ENCODE results near the gene CAV3.
"Not testable (repeated sequence)": the region's sequence is repeated elsewhere in the genome, so short reads cannot be mapped to it uniquely, and the experiment has no call there.

The CAV3 gene

DNA sequence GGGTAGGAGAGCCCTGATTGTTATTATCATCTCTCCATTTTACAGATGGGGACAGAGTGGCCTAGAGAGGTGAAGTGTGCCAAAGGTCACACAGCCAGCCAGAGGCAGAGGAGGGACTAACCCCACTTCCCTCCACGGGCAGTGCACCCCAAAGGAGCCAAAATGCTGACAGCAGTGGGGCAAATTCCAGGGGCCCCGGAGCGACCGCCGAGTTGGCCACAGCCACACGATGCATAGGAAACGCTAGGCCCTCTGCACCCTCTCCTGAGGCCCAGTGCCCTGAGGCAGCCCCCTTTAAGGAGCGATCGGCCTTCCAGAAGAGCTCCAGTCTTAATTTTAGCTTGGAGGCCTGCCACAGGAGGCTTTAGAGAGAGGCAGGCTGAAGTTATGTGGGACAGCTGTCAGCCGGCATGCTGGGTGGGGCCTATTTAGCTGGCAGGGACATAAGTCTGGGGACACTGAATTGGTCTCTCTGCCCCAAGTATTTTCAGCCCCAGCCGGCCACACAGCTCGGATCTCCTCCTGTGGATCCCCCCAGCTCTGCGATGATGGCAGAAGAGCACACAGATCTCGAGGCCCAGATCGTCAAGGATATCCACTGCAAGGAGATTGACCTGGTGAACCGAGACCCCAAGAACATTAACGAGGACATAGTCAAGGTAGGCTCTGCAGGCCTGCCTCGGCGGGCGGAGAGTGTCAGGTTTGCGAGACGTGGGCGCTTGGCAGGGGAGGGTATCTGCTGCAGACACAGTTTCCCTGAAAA, at the start of gene CAV3:
CAV3 (plus strand) TSS at position 471 of the 763 bp plus-strand sequence; CDS start at position 546, 75 bp downstream.
- DNase-seq (ENCODE audit: low spot score), result no peak

GRCh38 chr3:8684992-8685391, 48.6 kb upstream of the CAV3 start:
- not testable (repeated sequence) for DNase-seq (ENCODE audit: low spot score)

DNA sequence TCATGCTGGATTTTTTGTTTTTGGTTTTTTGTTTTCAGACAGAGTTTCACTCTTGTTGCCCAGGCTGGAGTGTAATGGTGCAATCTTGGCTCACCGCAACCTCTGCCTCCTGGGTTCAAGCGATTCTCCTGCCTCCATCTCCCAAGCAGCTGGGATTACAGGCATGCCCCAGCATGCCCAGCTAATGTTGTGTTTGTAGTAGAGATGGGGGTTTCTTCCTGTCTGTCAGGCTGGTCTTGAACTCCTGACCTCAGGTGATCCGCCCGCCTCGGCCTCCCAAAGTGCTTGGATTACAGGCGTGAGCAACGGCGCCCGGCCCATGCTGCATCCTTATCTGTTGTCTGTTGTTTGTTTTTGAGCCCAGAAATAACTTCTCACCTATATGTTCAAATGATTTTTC, 42.3 kb upstream of the CAV3 start:
- DNase-seq (ENCODE audit: low spot score), result not testable (repeated sequence)

DNA sequence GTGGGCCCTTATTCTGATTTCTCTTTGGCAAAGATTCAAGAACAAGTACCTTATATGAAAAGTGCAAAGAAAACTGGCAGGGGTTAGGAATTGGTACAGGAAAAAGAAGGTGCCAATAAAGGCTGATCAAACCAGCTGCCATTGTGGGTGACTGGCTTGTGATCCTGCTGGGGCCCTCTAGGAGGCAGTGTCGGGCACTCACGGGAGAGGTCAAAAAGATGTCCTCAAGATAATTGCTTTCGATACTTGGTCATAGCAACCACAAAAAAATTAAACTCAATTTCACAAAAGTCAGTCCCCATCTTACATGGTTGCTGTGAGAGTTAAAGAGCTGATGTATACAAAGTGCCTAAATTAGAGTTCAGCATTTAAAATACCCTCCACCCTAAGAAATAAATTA, 31.0 kb upstream of the CAV3 start:
- DNase-seq (ENCODE audit: low spot score), result no peak

DNA sequence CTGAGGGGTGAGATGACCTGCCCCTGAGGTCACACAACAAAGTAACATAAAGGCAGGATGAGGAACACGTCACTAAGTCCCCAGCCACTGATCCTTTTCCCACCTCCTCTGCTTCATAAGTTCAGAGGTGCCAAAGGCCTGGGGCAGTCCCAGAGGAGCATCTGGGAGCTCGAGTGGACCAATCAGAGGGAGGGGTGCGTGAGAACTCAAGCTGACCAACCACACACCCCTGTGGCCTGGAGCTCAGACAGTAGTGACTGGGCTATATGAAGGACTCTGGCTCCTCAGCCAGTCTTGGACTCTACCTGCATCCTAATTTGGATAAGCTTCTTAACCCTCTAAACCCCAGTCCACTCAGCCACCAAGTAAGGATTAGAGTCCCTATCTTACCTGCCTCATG, 28.0 kb upstream of the CAV3 start:
- no peak for DNase-seq (ENCODE audit: low spot score)

DNA sequence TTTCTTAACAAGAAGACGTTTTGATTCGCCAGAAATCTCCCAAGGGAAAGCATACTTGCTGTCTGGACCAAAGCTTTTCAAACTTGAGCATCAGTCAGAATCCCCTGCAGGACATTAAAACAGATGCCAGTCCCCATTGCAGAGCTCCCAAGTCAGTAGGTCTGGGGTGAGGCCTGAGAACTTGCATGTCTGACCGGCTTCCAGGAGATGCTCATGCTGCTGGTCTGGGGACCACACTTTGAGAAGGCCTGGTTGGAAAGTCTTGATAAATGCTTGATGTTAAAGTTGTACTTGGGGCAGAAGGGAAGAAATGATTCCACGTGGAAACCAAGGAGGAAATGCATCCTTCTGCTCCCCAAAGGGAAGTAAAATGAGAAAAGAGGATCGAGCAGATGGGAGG, 24.3 kb upstream of the CAV3 start:
- no peak for DNase-seq (ENCODE audit: low spot score)

- no peak for DNase-seq (ENCODE audit: low spot score)
Measured at GRCh38 chr3:8709801-8710507, 23.6 kb upstream of the CAV3 start.

DNA sequence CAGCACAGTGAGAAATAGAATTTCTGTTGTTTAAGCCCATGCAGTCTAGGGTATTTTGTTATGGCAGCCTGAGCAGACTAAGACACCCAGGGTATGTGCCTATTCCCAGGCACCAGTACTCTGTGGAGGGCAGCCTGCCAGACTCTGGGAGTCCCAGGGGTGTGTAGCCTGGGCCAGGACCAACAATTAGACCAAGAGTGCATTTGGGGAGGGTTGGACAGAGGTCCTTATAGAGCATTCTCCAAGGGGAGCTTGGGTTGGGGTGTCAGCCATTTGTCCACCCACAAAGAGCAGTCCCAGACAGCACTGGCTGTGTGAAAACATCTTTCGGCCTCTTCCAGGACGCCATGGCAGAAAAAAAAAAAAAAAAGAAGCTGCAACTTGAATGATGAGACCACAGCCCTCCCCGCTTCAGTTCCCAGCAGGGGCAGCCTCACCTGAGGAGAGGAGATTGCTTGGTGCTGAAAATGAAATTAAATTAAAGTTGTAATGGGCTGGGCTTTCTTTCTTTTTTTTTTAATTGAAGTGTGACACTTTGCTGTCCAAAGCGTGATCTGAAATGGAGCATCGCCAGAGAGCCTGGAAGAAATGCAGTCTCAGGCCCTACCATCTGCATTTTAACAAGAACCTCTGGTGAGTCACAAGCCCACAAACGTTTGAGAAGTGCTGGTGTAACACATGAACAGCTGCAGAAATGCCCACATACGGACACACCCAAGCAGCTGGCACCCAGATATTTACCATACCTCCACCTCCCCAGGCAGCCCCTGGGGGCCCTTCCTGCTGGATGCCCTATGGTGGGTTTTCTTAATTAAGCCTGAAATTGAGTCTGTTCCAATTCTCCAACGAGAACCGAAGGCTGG, 21.3 kb upstream of the CAV3 start:
- no peak for DNase-seq (ENCODE audit: low spot score)

- no peak for DNase-seq (ENCODE audit: low spot score)
Measured at GRCh38 chr3:8712908-8713255, 20.7 kb upstream of the CAV3 start.

- DNase-seq (ENCODE audit: low spot score), result no peak
Measured at GRCh38 chr3:8713901-8714759, 19.5 kb upstream of the CAV3 start.

DNA sequence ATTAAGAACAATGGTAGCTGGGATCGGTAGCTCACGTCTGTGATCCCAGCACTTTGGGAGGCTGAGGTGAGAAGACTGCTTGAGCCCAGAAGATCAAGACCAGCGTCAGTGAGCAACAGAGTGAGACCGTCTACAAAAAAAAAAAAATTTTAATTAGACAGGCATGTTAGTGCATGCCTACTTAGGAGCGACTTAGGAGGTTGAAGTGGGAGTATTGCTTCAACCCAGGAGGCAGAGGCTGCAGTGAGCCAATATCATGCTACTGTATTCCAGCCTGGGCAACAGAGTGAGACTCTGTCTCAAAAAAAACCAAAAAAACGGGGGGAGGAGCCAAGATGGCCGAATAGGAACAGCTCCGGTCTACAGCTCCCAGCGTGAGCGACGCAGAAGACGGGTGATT, 17.8 kb upstream of the CAV3 start:
- DNase-seq (ENCODE audit: low spot score), result not testable (repeated sequence)

GRCh38 chr3:8722808-8723207, 10.8 kb upstream of the CAV3 start:
- DNase-seq (ENCODE audit: low spot score), result no peak

DNA sequence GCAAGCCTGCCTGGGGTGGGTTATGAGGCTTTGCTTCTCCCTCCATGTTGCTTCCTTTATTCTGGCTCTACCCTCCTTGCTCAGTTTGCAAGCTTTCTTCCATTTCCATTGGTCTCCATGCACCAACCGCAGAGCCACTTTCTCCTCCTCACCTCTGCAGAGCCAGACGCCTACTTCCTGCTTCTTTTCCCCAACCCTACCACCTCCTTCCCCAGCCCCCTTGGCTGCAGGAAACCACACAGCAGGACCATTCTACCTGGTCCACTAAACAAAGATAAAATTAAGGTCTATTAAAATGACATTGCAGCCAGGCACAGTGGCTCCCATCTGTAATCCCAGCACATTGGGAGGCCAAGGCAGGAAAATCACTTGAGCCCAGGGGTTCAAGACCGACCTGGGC, 10.0 kb upstream of the CAV3 start:
- DNase-seq (ENCODE audit: low spot score), result no peak

GRCh38 chr3:8724108-8724752, 9.4 kb upstream of the CAV3 start:
- no peak for DNase-seq (ENCODE audit: low spot score)

DNA sequence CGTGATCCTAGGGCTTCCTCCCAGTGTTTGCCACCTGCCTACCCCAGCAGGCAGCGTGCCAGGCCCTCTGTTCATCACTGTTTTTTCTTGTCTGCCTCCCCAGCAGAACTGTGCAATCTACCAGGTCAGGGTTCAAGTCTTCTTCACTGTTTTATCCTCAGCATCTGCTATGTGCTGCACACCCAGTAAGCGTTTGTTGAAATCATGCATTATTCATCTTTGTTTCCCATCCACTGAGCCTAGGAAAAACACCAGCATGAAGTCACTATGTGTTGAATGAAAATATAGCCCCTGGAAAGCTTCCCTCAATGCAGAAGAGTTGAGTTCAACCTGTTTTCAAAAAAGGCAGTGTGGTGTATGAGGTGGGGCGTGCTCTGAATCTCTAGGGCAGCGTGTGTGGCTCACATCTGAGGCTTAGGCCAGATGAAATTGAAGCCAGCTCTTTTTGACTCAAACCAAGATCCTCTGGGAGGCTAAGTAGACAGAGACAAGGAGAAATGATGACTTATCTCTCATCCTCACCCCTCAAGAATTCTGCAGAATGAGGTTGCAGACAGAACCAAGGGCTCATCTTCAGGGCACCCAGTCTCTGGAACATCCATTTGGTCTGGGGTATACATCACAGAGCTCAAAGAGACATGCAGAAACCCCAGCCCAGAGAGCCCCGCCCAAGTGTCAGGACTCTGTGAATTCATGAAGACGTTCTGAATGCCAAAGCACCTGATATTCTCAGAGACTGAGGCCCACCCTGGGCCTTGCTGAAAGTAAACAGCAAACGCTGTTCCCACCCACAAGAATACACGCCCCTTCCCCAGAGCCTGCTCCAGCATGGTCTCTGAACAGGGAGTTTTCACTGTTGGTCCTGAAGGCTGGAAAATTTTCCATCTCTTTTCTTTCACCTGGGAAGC, 5.7 kb upstream of the CAV3 start:
- DNase-seq (ENCODE audit: low spot score), result no peak

- no peak for DNase-seq (ENCODE audit: low spot score)
Measured at GRCh38 chr3:8729479-8729878, 4.1 kb upstream of the CAV3 start.

DNA sequence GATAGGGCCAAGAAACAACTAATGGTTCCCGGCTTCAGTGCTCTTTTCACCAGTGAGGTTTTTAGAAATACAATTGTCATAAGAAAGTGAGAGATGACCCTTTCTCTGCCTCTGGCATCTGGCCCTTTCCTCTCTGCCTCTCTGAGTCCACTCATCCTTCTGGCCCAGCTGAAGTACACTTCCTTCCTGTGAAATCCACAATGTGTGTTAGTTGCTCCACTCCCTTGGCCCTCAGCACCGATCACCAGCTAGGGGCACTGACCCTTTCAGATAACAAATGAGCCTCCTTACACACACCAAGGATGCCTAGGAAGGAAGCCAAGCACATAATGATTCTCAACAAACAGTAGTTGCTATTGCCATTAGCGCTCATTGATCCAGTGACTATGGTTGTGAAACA, 2.9 kb upstream of the CAV3 start:
- no peak for DNase-seq (ENCODE audit: low spot score)

GRCh38 chr3:8732413-8732812, 1.2 kb upstream of the CAV3 start:
- DNase-seq (ENCODE audit: low spot score), result no peak

- DNase-seq (ENCODE audit: low spot score), result no peak
Measured at GRCh38 chr3:8734137-8734878, 706 bp downstream of the CAV3 start.

GRCh38 chr3:8734908-8735307, 1.3 kb downstream of the CAV3 start:
- no peak for DNase-seq (ENCODE audit: low spot score)
